D721Med (cell line): ENCODE data around the gene TMEM184A.

Experiments used
- DNase-seq: peaks from one replicate; pipeline ENCODE4 v3.0.0; 2011; ENCODE audit warnings: low spot score; ENCODE audit not compliant: insufficient read length
- FAIRE-seq: peaks from 2 replicates; lab custom pipeline; 2011; peaks lifted over from hg19 to GRCh38; lab: Jason Lieb, UNC
- TF ChIP-seq, protein P1 (sequence below): IDR thresholded peaks from 2 replicates; pipeline ENCODE4 v1.5.1; 2012; ENCODE audit warnings: mild to moderate bottlenecking, control low read depth; ENCODE audit not compliant: insufficient read depth; ENCODE audit errors: missing control alignments

Gene TMEM184A

DNA sequence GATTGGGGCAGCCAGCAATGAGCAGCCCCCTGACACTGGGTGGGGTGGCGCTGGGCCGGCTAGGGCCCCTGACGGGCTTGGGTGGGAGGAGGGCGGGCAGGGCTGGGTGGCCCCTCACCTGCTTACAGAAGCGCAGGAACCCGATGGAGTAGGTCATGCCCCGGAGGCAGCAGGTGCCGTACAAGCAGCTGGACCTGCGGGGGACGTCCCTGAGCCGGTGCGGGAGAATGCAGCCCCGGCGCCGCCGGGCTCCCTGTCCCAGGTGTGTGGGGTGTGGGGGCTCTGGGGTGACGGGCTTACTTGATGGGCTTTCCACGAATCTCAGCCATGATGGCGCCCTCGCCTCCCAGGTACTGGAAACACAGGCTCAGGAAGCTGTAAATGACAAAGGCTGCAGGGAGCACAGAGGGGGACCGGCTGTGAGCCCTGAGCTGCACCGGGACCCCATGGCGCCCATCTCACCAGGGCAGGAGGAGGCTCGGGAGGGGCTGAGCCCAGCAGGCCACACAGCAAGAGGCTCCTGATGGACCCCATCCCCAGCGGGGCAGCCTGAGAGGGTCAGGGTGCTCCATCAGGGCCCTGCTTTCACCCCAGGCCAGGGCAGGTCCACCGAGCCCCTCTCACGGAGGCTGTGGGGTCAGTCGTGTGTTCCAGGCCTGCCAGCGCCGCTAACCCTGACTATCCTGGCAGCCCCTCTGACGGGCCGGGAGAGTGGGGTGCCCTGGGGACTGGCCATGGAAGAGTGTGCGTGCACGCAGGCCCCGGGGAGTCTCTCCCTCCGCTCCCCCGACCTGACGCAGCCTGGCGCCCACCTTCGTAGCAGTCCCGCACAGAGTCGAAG is 5.8 kb downstream of the TMEM184A start:
- DNase-seq, result no peak
- TF ChIP-seq, protein P1, sequence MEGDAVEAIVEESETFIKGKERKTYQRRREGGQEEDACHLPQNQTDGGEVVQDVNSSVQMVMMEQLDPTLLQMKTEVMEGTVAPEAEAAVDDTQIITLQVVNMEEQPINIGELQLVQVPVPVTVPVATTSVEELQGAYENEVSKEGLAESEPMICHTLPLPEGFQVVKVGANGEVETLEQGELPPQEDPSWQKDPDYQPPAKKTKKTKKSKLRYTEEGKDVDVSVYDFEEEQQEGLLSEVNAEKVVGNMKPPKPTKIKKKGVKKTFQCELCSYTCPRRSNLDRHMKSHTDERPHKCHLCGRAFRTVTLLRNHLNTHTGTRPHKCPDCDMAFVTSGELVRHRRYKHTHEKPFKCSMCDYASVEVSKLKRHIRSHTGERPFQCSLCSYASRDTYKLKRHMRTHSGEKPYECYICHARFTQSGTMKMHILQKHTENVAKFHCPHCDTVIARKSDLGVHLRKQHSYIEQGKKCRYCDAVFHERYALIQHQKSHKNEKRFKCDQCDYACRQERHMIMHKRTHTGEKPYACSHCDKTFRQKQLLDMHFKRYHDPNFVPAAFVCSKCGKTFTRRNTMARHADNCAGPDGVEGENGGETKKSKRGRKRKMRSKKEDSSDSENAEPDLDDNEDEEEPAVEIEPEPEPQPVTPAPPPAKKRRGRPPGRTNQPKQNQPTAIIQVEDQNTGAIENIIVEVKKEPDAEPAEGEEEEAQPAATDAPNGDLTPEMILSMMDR, result no peak
- no peak for FAIRE-seq

DNA sequence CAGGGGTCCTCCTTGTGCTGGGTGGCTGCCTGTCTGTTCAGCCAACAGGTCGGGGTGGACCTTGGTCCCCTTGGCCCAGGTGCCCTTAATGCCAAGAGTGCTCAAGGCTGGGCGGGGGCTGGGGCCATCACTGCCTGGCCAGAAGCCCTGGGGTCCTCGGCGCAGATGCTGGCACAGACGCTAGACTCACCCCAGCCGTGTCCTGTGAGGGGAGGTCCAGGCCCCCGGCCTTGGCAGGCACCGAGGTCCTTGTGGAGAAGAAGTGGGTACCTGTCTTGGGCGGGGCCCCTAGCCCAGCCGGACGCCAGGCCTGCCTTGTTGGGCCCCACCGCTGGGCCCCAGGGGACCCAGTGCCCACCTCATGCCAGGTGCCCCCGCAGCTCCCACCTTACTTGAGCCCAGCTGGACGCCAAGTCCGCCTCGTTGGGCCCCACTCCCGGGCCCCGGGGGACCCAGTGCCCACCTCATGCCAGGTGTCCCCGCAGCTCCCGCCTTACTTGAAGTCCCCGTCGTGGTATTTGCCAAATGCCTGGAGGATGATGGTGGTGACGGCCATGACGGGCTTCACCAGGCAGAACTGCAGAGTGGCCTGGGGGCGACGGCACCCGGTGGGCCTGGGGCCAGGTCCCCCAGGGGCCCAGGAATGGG is 6.5 kb downstream of the TMEM184A start:
- no peak for FAIRE-seq
- TF ChIP-seq, protein P1, result no peak

DNA sequence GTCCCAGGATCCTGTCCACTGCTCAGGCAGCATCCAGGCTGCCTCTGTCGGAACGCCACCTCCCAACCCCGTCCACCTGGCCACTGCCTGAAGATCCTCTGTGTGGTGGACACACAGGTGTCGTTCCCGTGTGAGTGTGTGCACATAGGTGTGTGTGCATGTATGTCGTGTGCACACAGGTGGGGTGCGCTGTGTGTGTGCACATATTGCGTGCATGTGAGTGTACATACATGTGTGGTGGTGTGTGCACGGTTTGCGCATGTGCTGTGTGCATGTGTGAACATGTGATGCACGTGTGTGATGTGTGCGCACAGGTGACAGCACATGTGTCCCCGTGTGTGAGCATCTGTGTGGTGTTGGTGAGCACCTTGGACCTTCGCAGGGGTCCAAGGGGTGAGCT is 7.1 kb downstream of the TMEM184A start:
- FAIRE-seq (no peak), DNase-seq (no peak)
- TF ChIP-seq, protein P1, result no peak

More for the DNA sequence above, 6.5 kb downstream of the TMEM184A start:
- DNase-seq, result no peak

DNA sequence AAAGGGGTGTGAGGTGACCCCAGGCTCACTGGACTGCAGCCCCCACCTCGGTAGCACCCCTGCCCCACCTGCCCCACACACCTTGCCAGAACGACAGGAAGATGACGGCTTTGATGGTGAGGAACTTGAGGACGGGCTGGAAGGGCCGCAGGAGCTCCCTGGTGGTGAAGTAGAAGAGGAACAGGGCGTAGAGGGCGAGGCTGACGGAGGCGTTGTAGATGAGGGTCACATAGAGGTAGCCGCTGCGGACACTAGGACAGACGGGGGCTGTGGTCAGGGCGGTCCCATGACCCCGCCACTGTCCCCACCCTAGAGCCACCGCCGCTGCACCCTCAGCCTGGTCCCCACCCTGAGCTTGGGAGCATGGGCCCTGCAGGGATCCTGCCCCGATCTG is 7.6 kb downstream of the TMEM184A start:
- TF ChIP-seq, protein P1, result no peak
- DNase-seq (no peak), FAIRE-seq (no peak)

DNA sequence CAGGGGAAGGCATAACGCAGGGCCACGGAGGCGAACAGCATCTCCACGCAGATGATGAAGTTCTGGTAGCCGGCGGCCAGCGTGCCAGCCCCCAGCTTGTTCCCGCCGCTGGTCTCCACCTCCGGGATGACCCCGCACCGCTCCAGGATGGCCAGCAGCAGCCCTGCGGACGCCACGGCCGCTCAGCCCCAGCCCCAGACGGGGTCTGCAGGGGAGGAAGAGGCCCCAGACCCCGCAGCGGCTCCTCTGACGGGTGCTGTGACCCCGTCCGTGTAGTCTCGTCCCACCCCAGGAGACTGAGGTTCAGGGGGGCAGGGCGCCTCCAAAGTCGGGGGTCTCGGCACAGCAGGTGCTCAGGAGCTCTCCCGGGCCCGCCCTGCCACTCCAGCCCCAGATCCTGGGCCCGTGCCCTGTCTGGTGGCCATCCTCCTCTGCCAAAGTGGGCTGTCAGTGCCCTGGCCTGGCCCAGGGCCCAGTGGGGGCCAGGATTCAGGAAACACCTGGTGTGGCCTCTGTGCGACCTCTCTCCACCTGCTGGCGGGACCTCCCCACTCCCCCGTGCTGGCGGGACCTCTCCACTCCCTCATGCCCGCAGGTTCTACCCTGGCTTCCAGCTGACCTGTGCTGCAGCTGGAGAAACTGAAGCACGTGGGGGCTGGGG is 8.1 kb downstream of the TMEM184A start:
- FAIRE-seq, result no peak
- TF ChIP-seq, protein P1, result no peak
- DNase-seq, result no peak

DNA sequence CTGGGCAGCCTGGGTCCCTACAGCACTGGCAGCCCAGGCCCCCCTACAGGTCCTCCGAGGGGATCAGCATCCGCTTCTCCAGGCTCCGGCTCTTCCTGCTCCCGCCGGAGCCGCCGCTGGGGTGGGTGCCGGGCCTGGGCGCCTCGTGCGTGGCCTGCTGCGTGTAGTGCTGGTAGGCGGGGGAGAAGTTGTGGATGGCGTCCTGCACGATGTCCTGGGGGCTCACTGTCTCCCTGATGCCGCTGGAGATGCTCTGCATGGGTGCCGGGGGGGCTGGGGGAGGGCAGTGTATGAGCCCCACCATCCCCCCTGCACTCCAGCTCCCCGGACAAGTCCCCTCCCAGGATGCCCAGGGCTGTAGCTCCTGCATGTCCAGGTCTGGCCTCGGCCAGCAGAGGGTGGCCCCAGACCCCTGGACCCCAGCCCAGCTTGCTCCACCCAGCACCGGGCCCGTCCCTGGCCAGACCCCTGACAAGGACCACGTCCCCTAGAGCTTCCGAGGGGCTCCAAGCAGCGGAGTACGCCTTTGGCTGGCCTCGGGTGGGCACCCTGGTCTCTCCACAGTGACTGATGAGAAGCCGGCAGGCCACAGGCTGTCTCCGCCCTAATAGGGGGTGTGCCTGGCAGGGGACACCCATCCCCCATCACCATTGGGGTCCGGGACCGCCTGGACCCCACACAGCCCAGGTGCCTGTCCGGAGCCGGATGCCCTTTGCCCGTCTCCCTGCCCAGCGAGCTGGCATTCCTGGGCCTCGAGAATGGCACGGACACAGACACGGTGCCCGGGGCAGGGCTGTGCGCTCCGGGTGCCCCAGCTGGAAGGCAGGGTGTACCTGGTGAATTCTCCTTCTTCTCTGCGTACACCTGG is 8.9 kb downstream of the TMEM184A start:
- DNase-seq (no peak), FAIRE-seq (no peak)

More for the DNA sequence above, 8.9 kb downstream of the TMEM184A start:
- TF ChIP-seq, protein P1, result no peak
